Nucleus accumbens (tissue), 56 donors: ENCODE measurements around the gene EXPH5.

Experiments
- DNase-seq, 56 donors: peaks; one replicate each; lab custom pipeline; 2025; lab: John Stamatoyannopoulos, UW

Gene EXPH5

GRCh38 chr11:108522318-108522717 lies 71.2 kb downstream of the EXPH5 start:
- DNase-seq, result no peak

DNA sequence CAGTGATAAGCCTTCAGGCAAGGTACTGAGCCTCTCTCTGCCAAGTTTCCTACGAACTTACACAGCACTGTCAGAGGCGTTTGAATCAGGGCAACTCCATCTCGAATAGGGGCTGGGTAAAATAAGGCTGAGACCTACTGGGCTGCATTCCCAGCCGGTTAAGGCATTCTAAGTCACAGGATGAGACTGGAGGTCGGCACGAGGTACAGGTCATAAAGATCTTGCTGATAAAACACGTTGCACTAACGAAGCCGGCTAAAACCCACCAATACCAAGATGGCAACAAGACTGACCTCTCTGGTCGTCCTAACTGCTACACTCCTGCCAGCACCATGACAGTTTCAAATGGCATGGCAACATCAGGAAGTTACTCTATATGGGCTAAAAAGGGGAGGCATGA lies 75.0 kb downstream of the EXPH5 start:
- no peak for DNase-seq

DNA sequence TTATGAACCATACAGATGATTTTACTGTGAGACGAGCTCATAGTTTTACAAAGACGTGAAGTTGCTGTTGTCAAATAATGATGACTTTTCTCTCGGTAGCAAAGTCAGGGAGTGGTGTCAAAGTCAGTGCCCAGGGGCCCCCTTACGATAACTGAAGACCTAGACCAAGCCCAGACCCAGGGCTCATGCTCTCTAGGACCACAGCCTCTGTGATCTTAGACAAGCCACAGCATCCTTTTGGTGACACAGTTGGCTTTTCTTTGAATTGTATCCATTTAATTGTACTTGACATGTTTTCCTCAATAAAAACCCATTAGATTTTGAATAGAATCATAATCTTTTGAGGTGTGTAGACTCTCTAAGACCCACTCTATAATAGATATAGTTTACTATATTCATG lies 77.4 kb downstream of the EXPH5 start:
- no peak for DNase-seq

GRCh38 chr11:108512708-108513107 lies 80.9 kb downstream of the EXPH5 start:
- no peak for DNase-seq

DNA sequence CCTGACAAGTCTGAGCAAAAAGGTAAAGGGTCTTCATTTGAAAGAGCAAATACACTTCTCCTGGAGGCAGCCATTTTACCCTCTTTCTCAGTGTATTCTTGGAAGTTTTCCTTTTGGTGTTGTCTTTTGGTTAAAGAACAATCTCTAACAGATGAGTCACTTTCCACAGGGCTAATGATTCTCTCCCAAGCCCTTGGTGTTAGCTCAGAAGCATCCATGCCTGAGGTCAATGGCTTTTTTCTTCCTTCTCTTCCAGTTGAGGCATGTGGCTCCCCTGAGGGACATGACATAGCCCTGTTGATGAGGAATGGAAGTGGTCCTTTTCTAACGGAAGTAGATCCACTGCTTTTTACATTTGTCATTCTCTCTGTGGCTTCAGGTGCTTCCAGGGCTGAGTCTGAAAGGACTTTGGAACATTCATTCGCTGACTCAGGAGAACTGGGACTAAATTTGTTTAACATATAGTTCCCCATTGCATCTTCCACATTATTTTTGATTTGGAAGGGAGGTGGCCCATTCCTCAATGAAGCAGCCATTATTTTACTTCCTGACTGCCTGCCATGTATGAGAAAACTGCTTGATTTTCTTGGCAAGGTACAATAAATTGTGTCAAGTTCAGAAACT lies 81.6 kb downstream of the EXPH5 start:
- DNase-seq, result no peak

DNA sequence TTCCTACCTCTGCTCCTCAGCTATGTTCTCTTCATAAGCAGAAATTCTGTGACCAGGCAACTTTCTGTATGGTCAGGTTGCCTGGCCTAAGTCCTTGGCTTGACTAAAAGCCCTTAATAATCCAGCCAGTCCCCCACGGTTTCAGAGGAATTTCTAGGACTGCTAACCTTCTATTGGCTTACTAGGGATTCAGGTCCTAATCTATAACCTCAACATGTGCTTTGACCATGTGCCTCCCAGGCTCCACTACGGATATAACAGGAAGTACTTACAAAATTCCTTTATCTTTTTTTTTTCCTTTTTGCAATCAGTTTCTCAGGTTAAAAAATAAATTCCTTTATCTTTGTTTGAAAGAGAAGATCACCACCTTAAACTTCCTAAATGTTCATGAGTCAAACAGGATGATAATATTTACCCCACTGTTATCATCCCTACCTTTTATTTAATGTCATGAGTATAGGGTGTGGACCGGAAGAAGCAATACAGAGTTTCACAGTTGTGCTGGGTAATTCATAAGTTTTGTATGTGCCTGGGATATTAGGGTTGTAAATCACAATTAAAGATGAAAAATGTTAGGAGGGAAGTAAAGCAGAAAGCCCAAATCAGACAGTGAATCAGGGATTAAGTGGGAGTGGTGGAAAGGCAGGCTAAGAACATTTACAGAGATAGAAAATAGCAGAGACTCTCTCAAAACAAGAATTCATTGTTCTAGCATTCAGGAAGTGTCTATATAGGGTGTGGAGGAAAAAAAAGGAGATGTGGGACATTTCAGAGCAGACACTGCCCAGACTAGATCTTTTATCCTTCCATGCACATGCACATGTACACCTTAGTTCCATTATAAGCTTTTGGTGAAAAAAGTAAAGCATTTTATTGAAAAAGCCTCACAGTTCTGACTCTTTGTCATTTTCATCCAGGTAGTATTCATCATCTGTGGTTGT lies 84.6 kb downstream of the EXPH5 start:
- no peak for DNase-seq

- DNase-seq, result no peak
Observed at GRCh38 chr11:108501396-108501795, 92.2 kb downstream of the EXPH5 start.

DNA sequence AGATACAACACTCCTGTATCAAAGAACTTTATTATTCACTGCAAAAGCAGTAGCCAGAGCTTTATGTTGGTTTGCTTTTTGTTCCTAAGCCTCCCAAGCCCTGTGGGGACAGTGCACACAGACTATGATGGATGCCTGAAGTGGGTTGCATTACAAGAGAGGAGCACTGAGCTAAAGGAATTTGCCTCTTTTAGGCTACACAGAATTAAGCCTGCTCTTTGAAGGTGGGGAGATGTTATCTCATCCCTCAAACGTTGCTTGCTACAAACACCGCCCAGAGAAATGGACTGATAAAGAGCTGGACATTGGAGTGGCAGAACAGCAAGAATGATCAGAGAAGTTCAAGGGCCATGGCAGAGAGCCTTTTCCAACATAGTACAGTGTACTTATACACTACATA lies 92.8 kb downstream of the EXPH5 start:
- no peak for DNase-seq

- DNase-seq, result no peak
Observed at GRCh38 chr11:108500169-108500568, 93.4 kb downstream of the EXPH5 start.

- DNase-seq, result peak in 1 of 56 donors; percentile 0
Observed at GRCh38 chr11:108498816-108499408, 94.7 kb downstream of the EXPH5 start.

GRCh38 chr11:108498046-108498815 lies 95.3 kb downstream of the EXPH5 start, which contains the start of gene POGLUT3:
Gene POGLUT3, minus strand, starts transcription at chr11:108498384. Its CDS starts 18 bp downstream, at chr11:108498366.
- DNase-seq, result peak in 39 of 56 donors; percentile 5 to 72 (median 28)

GRCh38 chr11:108497317-108498045 lies 96.1 kb downstream of the EXPH5 start:
- DNase-seq, result peak in 44 of 56 donors; percentile 7 to 88 (median 30)

DNA sequence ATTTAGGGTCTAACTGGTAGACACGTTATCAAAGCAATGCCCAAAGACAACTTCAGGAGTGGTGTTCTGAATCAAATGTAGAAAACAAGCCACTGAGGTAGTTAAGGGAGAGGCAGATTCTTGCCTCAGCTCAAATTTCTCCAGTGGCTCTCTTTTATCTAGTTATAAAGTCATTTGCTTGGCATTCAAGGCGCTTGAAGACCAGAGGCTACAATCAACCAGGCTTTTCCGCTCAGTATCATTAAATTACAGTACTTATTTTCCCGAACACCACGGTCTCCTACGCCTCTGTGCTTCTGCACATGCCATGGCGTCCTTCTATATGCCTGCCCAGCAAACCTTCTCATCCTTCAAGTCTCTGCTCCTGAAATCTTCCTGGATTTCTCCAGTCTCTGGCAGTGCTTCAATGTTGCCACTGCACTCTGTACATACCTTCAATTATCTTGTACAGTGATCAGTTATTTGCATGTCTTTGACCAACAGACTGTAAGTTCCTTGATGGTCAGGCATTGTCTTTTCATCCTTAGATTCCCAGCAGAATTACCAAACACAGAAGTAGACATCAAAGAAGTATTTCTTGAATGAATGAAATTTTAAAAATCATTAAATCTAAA lies 96.8 kb downstream of the EXPH5 start:
- DNase-seq, result no peak

DNA sequence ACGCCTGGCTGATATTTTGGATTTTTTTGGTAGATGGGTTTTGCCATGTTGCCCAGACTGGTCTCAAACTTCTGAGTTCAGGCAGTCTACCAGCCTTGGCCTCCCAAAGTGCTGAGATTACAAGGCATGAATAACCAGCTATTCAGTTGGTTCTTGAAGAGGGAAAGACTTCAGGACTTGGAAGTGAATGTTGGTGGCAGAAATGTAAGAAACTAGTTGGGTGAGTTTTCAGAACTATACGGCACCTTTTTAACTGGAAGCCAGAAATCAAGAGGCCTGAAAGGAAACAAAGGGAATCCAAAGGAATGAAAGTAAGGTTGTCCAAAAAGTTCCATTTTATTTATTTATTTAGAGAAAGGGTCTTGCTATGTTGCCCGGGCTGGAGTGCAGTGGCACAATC lies 98.2 kb downstream of the EXPH5 start:
- no peak for DNase-seq

DNA sequence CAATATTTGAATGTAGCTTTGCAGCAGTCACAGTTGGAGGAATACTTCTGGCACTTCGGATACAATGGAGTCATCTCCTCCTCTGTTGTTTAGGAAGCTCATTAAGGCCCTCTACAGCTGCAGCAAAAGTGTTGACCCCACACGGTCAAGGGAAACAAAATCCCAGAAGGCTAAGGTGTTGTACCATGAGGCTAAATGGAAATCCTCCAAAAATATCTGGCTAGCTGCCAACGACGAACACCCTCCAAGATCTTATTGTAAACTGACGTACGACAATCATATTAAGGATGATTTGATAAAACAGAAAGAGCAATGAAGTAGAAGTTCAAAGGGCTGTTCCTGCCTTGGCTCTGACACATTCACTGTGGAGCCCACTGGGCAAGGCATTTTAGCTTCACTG lies 99.4 kb downstream of the EXPH5 start:
- no peak for DNase-seq

- no peak for DNase-seq
Observed at GRCh38 chr11:108491936-108492335, 101.6 kb downstream of the EXPH5 start.

DNA sequence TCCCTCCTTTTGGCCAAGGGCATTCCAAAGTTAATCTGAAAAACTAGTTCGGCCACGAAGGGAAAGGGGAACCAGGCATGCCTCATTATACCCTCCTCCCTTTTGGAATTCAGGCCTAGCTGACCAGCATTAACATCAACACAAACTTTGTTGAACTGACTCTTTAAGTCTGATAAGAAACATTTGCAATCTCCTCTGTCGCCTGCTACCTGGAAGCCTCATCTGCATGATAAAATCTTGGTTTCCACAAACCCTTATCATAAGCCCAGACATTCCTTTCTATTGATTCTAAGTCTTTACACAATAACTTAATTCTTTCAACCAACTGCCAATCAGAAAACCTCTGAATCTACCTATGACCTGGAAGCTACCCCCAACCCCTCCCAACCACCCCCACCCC lies 106.7 kb downstream of the EXPH5 start:
- DNase-seq, result no peak

GRCh38 chr11:108486331-108486730 lies 107.2 kb downstream of the EXPH5 start:
- DNase-seq, result no peak

- no peak for DNase-seq
Observed at GRCh38 chr11:108483163-108483562, 110.4 kb downstream of the EXPH5 start.
